Epithelial cell of proximal tubule (primary cell): Measurements from ENCODE around the gene HECA. TPM values are rescaled to one million over a fixed set of nuclear protein-coding genes. Genes with fewer than 3 reads are reported as not detected.
A peak's percentile ranks its signal among the peaks of the same experiment; 100 is the strongest.
"Not testable (repeated sequence)": the region's sequence is repeated elsewhere in the genome, so short reads cannot be mapped to it uniquely, and the experiment has no call there.

Source experiments
- DNase-seq: peaks from one replicate; pipeline ENCODE4 v3.0.0-alpha.2; 2011; ENCODE audit warnings: low read depth
- H3K4me3 ChIP-seq: 2 replicates; pipeline ENCODE4 v1.5.1; 2011; ENCODE audit warnings: low read depth, mild to moderate bottlenecking, low read length
- total RNA-seq: library from RNA; depleted of rRNA; stranded (reverse); fragments of >200 nt; gene quantifications from 2 replicates; pipeline ENCODE4 v1.2.3, GENCODE V29; 2015
- TF ChIP-seq, protein P1 (sequence below): conservative IDR thresholded peaks from 2 replicates; pipeline ENCODE4 v1.5.1; 2012; ENCODE audit warnings: low read depth, mild to moderate bottlenecking, low read length

The HECA gene
- total RNA-seq, 1 donor from 2014 or later = 11.1 TPM

DNA sequence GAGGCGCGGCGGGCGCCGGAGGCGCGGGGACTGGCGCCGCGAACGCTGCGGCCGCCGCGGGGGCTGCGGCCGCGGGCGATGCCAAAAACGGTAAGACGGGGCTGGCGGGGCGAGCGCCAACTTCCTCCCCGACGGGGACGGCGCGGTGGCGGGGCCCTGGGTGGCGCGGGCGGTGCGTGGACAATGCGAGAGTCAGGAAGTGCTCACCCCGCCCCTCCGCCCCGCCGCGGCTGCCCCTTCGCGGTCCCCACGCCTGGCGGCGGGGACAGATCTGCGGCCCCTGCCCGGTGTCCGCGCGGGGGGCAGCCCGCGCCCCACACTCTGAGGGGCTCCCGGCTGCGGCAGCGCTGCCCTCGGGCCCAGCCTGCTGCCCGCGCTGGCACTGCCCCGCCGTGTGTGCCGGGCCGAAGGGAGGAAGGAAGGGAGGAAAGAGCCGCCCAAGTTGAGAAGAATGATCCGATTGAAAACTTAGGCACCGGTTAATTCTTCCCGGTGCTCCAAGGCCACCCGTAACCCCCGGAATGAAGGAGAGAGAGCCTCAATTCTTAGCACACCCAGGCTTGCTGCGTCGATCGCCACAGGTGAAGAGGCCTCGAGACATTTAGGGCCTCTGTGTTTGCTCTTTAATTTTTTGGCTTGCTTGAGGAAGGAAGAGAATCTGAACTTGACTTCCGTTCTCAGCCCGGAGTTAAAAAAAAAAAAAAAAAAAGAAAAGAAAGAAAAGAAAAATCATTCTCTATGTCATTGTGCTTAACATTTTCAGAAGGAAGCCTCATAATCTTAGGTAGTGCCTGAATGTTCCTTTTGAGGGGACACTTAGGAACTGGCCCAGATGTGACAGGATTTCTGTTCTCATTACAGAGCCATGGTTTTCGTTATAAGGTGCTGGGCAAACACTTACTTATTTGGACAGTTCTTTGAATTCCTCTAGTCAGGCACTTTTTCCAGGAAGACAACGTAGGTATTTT lies 982 bp downstream of the HECA start:
- TF ChIP-seq, protein P1, sequence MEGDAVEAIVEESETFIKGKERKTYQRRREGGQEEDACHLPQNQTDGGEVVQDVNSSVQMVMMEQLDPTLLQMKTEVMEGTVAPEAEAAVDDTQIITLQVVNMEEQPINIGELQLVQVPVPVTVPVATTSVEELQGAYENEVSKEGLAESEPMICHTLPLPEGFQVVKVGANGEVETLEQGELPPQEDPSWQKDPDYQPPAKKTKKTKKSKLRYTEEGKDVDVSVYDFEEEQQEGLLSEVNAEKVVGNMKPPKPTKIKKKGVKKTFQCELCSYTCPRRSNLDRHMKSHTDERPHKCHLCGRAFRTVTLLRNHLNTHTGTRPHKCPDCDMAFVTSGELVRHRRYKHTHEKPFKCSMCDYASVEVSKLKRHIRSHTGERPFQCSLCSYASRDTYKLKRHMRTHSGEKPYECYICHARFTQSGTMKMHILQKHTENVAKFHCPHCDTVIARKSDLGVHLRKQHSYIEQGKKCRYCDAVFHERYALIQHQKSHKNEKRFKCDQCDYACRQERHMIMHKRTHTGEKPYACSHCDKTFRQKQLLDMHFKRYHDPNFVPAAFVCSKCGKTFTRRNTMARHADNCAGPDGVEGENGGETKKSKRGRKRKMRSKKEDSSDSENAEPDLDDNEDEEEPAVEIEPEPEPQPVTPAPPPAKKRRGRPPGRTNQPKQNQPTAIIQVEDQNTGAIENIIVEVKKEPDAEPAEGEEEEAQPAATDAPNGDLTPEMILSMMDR = no peak
- peak overlapping the region; percentile 85 for H3K4me3 ChIP-seq
- no peak for DNase-seq

DNA sequence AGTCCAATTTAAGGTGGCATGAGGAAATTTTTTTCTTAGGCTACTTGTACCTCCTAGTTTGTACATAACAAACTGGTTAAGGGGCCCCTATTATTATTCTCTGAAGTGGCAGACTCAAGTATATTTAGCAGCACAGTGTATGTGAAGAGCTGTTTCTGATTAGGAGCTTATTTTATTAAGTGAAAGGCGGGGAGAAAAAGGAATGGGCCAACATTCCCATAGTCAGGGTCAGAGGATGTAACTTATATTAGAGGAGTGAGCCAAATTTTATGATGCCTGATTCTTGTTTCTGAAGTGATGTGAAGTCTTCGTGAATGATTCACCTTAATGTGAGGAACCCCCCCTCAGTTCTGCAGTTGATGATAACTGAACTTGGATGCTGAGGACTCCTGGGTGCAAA lies 2.8 kb downstream of the HECA start:
- no peak for DNase-seq
- TF ChIP-seq, protein P1 = no peak
- H3K4me3 ChIP-seq = no peak overlapping the region

DNA sequence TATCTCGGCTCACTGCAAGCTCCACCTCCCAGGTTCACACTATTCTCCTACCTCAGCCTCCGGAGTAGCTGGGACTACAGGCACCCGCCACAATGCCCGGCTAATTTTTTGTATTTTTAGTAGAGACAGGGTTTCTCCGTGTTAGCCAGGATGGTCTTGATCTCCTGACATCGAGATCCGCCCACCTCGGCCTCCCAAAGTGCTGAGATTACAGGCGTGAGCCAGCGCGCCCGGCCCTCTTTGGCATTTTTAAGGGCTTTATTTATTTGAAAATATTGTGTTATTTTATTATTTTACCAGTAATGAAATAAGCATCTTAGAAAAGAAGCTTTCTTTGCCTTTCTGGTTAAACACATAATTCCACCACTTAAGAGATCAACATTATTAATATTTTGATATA lies 6.0 kb downstream of the HECA start:
- DNase-seq, H3K4me3 ChIP-seq: not testable (repeated sequence)

DNA sequence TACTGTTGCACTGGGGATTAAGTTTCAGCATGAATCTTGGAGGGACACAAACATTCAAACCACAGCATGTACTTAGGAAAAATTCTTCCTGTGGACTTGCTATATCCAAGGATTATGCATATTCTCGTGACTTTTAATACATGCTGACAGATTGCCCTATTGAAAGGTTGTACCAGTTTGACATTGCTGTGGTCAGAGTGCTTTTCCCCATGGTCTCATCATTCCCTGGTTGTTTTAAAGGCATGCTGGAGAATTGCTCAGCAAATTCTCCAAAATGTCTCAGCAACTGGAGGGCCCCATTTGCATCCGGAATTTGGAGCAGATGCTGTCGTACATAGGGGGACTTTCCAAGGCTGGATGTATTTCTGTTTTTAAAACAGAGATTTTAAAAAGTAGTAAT lies 7.4 kb downstream of the HECA start:
- H3K4me3 ChIP-seq = no peak overlapping the region
- TF ChIP-seq, protein P1 = no peak
- DNase-seq = no peak

DNA sequence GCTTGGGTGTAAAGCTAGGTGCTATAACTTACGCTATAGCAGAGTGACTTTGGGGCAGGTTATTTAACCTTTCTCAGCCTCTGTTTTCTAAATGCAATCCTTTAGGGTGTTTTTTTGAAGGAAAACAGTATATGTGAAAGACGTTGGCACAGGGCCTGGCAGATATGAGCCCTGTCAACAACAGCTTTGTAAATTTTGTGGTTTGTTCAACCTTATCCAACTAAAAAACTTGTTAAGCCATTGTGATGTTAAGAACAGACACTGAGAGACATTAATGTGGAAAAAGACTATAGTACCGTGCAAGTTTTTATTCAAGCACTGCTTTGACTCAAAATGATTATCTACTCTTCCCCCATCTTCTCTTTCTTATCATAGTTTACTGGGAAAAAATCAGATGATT lies 8.2 kb downstream of the HECA start:
- no peak overlapping the region for H3K4me3 ChIP-seq
- TF ChIP-seq, protein P1 = no peak
- DNase-seq = no peak

DNA sequence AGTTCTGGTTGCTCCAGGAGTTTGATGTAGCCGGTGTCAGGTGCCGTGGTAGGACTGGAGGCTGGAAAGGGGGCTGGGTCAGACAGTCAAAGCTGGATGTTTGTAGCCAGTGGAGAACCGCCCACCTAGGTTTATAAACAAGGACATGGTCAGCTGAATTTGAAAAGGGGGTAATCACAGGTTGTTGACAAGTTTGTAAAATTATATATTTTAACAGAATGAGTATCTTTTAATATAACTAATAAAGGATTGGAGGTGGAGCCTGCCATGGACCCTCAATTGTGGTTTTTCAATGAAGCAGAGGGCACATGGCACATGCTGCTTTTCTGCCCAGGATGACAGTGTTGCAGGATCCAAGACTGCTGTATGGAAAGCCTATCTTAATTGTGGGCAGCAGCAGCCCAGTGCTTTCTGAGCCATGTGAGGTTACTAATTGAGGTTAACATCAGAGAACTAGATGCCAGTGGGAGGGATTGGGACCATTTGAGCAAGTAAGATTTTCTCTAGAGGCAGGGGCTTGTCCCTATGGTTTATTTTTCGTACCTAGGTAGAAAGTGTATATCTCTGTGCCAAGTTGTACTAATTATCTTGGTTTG lies 9.7 kb downstream of the HECA start:
- TF ChIP-seq, protein P1 = no peak
- no peak overlapping the region for H3K4me3 ChIP-seq
- DNase-seq = no peak

DNA sequence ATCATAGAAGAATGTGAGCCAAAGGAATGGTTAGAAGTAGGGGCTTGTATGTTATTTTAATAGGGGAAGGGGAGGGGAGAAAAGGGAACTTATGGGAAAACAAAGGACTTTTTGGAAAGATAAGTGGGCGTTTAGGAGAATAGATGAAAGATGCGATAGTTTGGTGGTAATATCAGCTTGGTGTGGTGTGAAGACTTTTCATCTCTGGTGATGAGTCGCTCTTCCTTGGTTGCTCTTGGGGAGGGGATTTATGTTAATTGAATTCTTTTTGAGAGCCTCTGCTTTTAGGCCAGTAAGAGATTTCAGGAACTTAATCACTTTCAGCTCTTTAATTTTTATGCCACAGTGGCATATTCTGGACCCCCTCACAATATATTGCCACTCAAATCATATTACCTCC lies 10.8 kb downstream of the HECA start:
- no peak for DNase-seq
- TF ChIP-seq, protein P1 = no peak
- H3K4me3 ChIP-seq = no peak overlapping the region
